H1 (cell line): Measurements from ENCODE around the gene SOX1. TPM values are rescaled to one million over a fixed set of nuclear protein-coding genes. Genes with fewer than 3 reads are reported as not detected.

Experiments used
- CTCF ChIP-seq, 3 experiments: IDR thresholded peaks; 1 replicate in 2 of 3; 2 replicates in 1 of 3; pipeline versions ENCODE4 v1.5.1 to v1.6.1; 2011; ENCODE audit warnings: low read length in 3 of 3, mild to moderate bottlenecking in 3 of 3, inconsistent platforms in 2 of 3, low read depth in 1 of 3, moderate library complexity in 1 of 3; ENCODE audit not compliant: insufficient read depth in 1 of 3; ENCODE audit errors: control extremely low read depth in 1 of 3
- polyA plus RNA-seq, 7 experiments: library from polyadenylated mRNA; depleted of rRNA in 3 of 7; stranded (reverse) in 5 of 7; unstranded in 2 of 7; fragments of >200 nt in 5 of 7; fragments of 200-250 nt in 2 of 7; gene quantifications; 1 replicate in 5 of 7; 2 replicates in 1 of 7; 4 replicates in 1 of 7; pipeline versions ENCODE4 v1.2.1 to v1.2.3, GENCODE V29; 2011 to 2013; ENCODE audit warnings: missing spikeins in 2 of 7, mixed read lengths in 2 of 7
- total RNA-seq: library from RNA; stranded (reverse); fragmentation: NEBNext Ultra II Directional; extraction: Animal tissue kit (Norgen Biotek cat#: 25700); gene quantifications from 2 replicates; pipeline ENCODE4 v1.2.1, GENCODE V29; 2021

The SOX1 gene
- total and polyA plus RNA-seq, 2 of the 8 experiments (the other 6 are each of a cell fraction or from before 2014, with no cell fraction given) = 0.03 to 0.09 TPM

GRCh38 chr13:112098699-112099098 is 31.8 kb downstream of the SOX1 start (continued):
- no peak for TF ChIP-seq CTCF (IDR thresholded peaks at IDR 0.05; ENCODE audit: control extremely low read depth in 1 of 3, insufficient read depth in 1 of 3, low read depth in 1 of 3, low read length in 3 of 3)
- TF ChIP-seq, all 59 proteins: peak for 0
